ENCODE measurements around the gene KLHL40. TPM values are rescaled to one million over a fixed set of nuclear protein-coding genes. Genes with fewer than 3 reads are reported as not detected.

KLHL40 gene
- total and polyA plus RNA-seq, 2 donors (not counting 3 experiments of a cell fraction or from before 2014, with no cell fraction given): not detected

- intact Hi-C loops (cut with micrococcal nuclease) (no loop called here), dilution Hi-C loops (cut with MboI; ENCODE audit: extremely low pct_ligation_motif_present, low sequenced_read_pairs) (no loop called here)
- H3K9me3 ChIP-seq (replicated peaks; ENCODE audit: control insufficient read depth, insufficient read depth, low read length): no peaks in the 10 kb centered on the region
- no peaks in the 10 kb centered on the region for H3K9me1 ChIP-seq (replicated peaks; ENCODE audit: control insufficient read depth, extremely low read depth, insufficient read depth, low read length)
- H3K4me1 ChIP-seq (ENCODE audit: control insufficient read depth, extremely low read depth, insufficient read depth, low read length): no peaks in the 10 kb centered on the region
- DNase-seq (ENCODE audit: low read depth, low spot score): no peak
- BruUV-seq (replicated peaks): no TSS peak
- no peaks in the 10 kb centered on the region for H3K79me2 ChIP-seq (ENCODE audit: control insufficient read depth, insufficient read depth, low read length)
- H3K27ac ChIP-seq (ENCODE audit: insufficient read depth, low read depth, low read length): no peak overlapping the region
- peaks cover 17 to 28% of the 10 kb centered on the region in 2 experiments for H3K27me3 ChIP-seq (ENCODE audit: control insufficient read depth in 2 of 2, insufficient read depth in 2 of 2, low read length in 2 of 2)
- POLR2A ChIA-PET: no interaction called here
- H3K4me2 ChIP-seq (ENCODE audit: insufficient read depth, low read length): no peak overlapping the region
- CTCF ChIA-PET: no interaction called here
- no peaks in the 10 kb centered on the region for H3K36me3 ChIP-seq (ENCODE audit: control insufficient read depth in 2 of 2, extremely low read depth in 1 of 2, insufficient read depth in 2 of 2, low read length in 2 of 2)
- no peak overlapping the region for H2AFZ ChIP-seq (ENCODE audit: low read depth, low read length)
- FAIRE-seq: no peak
- H3K4me3 ChIP-seq (replicated peaks in 1 of 3; ENCODE audit: insufficient read depth in 1 of 3, low read depth in 1 of 3, low read length in 3 of 3): no peak overlapping the region
- TF ChIP-seq FOS (IDR thresholded peaks at IDR 0.05; ENCODE audit: borderline replicate concordance, insufficient read depth, low read length) (no peak), CTCF (IDR thresholded peaks at IDR 0.05; ENCODE audit: extremely low read depth in 1 of 2, insufficient read depth in 1 of 2, low read depth in 1 of 2, low read length in 2 of 2) (no peak), JUN (IDR thresholded peaks at IDR 0.05; ENCODE audit: borderline replicate concordance, insufficient read depth, insufficient read length, low read depth) (no peak), POLR2A (IDR thresholded peaks at IDR 0.05; ENCODE audit: low read depth, low read length) (no peak), EZH2 (IDR thresholded peaks at IDR 0.05; ENCODE audit: borderline replicate concordance, low read depth, low read length, severe bottlenecking) (no peak), POLR2AphosphoS5 (IDR thresholded peaks at IDR 0.05; ENCODE audit: insufficient read depth, low read depth, low read length) (no peak), MYC (IDR thresholded peaks at IDR 0.05; ENCODE audit: low read depth, low read length) (no peak), MAX (IDR thresholded peaks at IDR 0.05; ENCODE audit: insufficient read depth, insufficient read length) (no peak), GATA2 (IDR thresholded peaks at IDR 0.05; ENCODE audit: insufficient read depth, insufficient read length, low read depth, low read length) (no peak)
- H4K20me1 ChIP-seq (replicated peaks; ENCODE audit: control insufficient read depth, extremely low read depth, insufficient read depth, low read length): no peaks in the 10 kb centered on the region
- no peak overlapping the region for H3K9ac ChIP-seq (replicated peaks; ENCODE audit: extremely low read depth, insufficient read depth, low read length)
Observed at GRCh38 chr3:42680806-42681205, 4.5 kb upstream of the KLHL40 start.
